Progenitor cell of endocrine pancreas (in vitro differentiated cells): ENCODE measurements around the gene NEU2. TPM values are rescaled to one million over a fixed set of nuclear protein-coding genes. Genes with fewer than 3 reads are reported as not detected.

Experiments used
- DNase-seq: peaks from one replicate; pipeline ENCODE4 v3.0.0; 2021; ENCODE audit warnings: low spot score; ENCODE audit not compliant: unreplicated experiment
- H3K27ac Mint-ChIP-seq: 2 replicates; pipeline ENCODE4 v1.8.0; 2021; ENCODE audit warnings: mild to moderate bottlenecking, moderate library complexity, mixed read lengths
- H3K27me3 Mint-ChIP-seq: 2 replicates; pipeline ENCODE4 v1.8.0; 2021; ENCODE audit warnings: mixed read lengths
- H3K36me3 Mint-ChIP-seq: 2 replicates; pipeline ENCODE4 v1.8.0; 2022; ENCODE audit warnings: mixed read lengths; ENCODE audit not compliant: insufficient read depth
- H3K4me1 Mint-ChIP-seq: 2 replicates; pipeline ENCODE4 v1.8.0; 2021; ENCODE audit warnings: low read depth, mixed read lengths
- H3K4me3 Mint-ChIP-seq: 2 replicates; pipeline ENCODE4 v1.8.0; 2021; ENCODE audit warnings: low read depth, mild to moderate bottlenecking, moderate library complexity, mixed read lengths
- H3K9me3 Mint-ChIP-seq: 2 replicates; pipeline ENCODE4 v1.8.0; 2021; ENCODE audit warnings: low read depth, mixed read lengths
- CTCF ChIP-seq: fragments of 200-600 bp; sonication (generic); IDR thresholded peaks from one replicate; pipeline ENCODE4 v1.5.0; 2021; ENCODE audit warnings: antibody characterized with exemption, mild to moderate bottlenecking; ENCODE audit not compliant: unreplicated experiment
- total RNA-seq: library from RNA; stranded (reverse); gene quantifications from 2 replicates; pipeline ENCODE4 v1.2.1, GENCODE V29; 2021

NEU2 gene
- total RNA-seq, 1 donor from 2014 or later, result not detected

GRCh38 chr2:232993231-232993821 lies 39.1 kb upstream of the NEU2 start:
- Mint-ChIP-seq H3K4me1 (no peaks in the 10 kb centered on the region), H3K27me3 (no peaks in the 10 kb centered on the region), H3K9me3 (no peaks in the 10 kb centered on the region), H3K36me3 (no peaks in the 10 kb centered on the region), H3K27ac (no peak overlapping the region), H3K4me3 (no peak overlapping the region)
- no peak for DNase-seq
- no peak for TF ChIP-seq CTCF

- H3K36me3 Mint-ChIP-seq, result no peaks in the 10 kb centered on the region
- no peaks in the 10 kb centered on the region for H3K27me3 Mint-ChIP-seq
- no peak overlapping the region for H3K27ac Mint-ChIP-seq
- DNase-seq, result no peak
- no peak overlapping the region for H3K4me3 Mint-ChIP-seq
- H3K4me1 Mint-ChIP-seq, result no peaks in the 10 kb centered on the region
- no peak for TF ChIP-seq CTCF
- no peaks in the 10 kb centered on the region for H3K9me3 Mint-ChIP-seq
Observed at GRCh38 chr2:232994446-232994845, 38.0 kb upstream of the NEU2 start.

- Mint-ChIP-seq H3K27ac (no peak overlapping the region), H3K27me3 (no peaks in the 10 kb centered on the region), H3K4me3 (no peak overlapping the region), H3K36me3 (no peaks in the 10 kb centered on the region), H3K9me3 (no peaks in the 10 kb centered on the region), H3K4me1 (no peaks in the 10 kb centered on the region)
- no peak for DNase-seq
- no peak for TF ChIP-seq CTCF
Observed at GRCh38 chr2:232997749-232998665, 34.5 kb upstream of the NEU2 start.

GRCh38 chr2:232998666-232998985 lies 33.8 kb upstream of the NEU2 start:
- TF ChIP-seq CTCF, result no peak
- H3K9me3 Mint-ChIP-seq, result no peaks in the 10 kb centered on the region
- H3K36me3 Mint-ChIP-seq, result no peaks in the 10 kb centered on the region
- peaks cover 4% of the 10 kb centered on the region for H3K27me3 Mint-ChIP-seq
- H3K4me3 Mint-ChIP-seq, result no peak overlapping the region
- H3K4me1 Mint-ChIP-seq, result no peaks in the 10 kb centered on the region
- no peak overlapping the region for H3K27ac Mint-ChIP-seq
- DNase-seq, result no peak

- Mint-ChIP-seq H3K36me3 (no peaks in the 10 kb centered on the region), H3K27me3 (peaks cover 9% of the 10 kb centered on the region)
- no peak for TF ChIP-seq CTCF
Observed at GRCh38 chr2:232999354-232999753, 33.1 kb upstream of the NEU2 start.

More at GRCh38 chr2:232999354-232999753, 33.1 kb upstream of the NEU2 start:
- H3K9me3 Mint-ChIP-seq, result no peaks in the 10 kb centered on the region
- no peaks in the 10 kb centered on the region for H3K4me1 Mint-ChIP-seq
- H3K4me3 Mint-ChIP-seq, result no peak overlapping the region
- DNase-seq, result no peak
- peak overlapping the region; percentile 43 for H3K27ac Mint-ChIP-seq
